ENCODE data around the gene SIK3. TPM values are rescaled to one million over a fixed set of nuclear protein-coding genes. Genes with fewer than 3 reads are reported as not detected.

Gene SIK3
- polyA plus RNA-seq, 1 experiment, result 7.3 TPM

- no peak for TF ChIP-seq CTCF (IDR thresholded peaks at IDR 0.05; ENCODE audit: insufficient read depth, low read depth, low read length)
- POLR2A ChIA-PET, result no interaction called here
- Histone ChIP-seq H3K4me3 (ENCODE audit: low read depth, low read length) (no peak overlapping the region), H3K36me3 (ENCODE audit: control insufficient read depth, insufficient read depth, low read length) (no peaks in the 10 kb centered on the region), H3K27me3 (ENCODE audit: control insufficient read depth, insufficient read depth, low read length) (no peaks in the 10 kb centered on the region)
- CTCF ChIA-PET, result interaction anchor here (1.0 kb wide), 1 partner anchor 156 kb away, joined by 3 read pairs; no protein-coding TSS in a partner anchor
- DNase-seq (ENCODE audit: low read depth), result no peak
Measured at GRCh38 chr11:117081908-117082307, 16.3 kb downstream of the SIK3 start.

- CTCF ChIA-PET, result no interaction called here
- DNase-seq (ENCODE audit: low read depth), result no peak
- POLR2A ChIA-PET, result no interaction called here
- TF ChIP-seq CTCF (IDR thresholded peaks at IDR 0.05; ENCODE audit: insufficient read depth, low read depth, low read length), result no peak
- Histone ChIP-seq H3K36me3 (ENCODE audit: control insufficient read depth, insufficient read depth, low read length) (no peaks in the 10 kb centered on the region), H3K4me3 (ENCODE audit: low read depth, low read length) (no peak overlapping the region), H3K27me3 (ENCODE audit: control insufficient read depth, insufficient read depth, low read length) (no peaks in the 10 kb centered on the region)
Measured at GRCh38 chr11:117080370-117080769, 17.9 kb downstream of the SIK3 start.

GRCh38 chr11:117076941-117077691 is 21.1 kb downstream of the SIK3 start:
- CTCF ChIA-PET, result interaction anchor here (0.8 to 1.2 kb wide), 3 partner anchors 11 to 29 kb away, joined by 3 read pairs; no protein-coding TSS in a partner anchor
- POLR2A ChIA-PET, result no interaction called here
- Histone ChIP-seq H3K27me3 (ENCODE audit: control insufficient read depth, insufficient read depth, low read length) (no peaks in the 10 kb centered on the region), H3K4me3 (ENCODE audit: low read depth, low read length) (no peak overlapping the region), H3K36me3 (ENCODE audit: control insufficient read depth, insufficient read depth, low read length) (no peaks in the 10 kb centered on the region)
- DNase-seq (ENCODE audit: low read depth), result no peak
- TF ChIP-seq CTCF (IDR thresholded peaks at IDR 0.05; ENCODE audit: insufficient read depth, low read depth, low read length), result no peak

- Histone ChIP-seq H3K27me3 (ENCODE audit: control insufficient read depth, insufficient read depth, low read length) (no peaks in the 10 kb centered on the region), H3K4me3 (ENCODE audit: low read depth, low read length) (no peak overlapping the region), H3K36me3 (ENCODE audit: control insufficient read depth, insufficient read depth, low read length) (no peaks in the 10 kb centered on the region)
- ChIA-PET POLR2A (interaction anchor here (0.6 kb wide), 1 partner anchor 247 kb away, joined by 5 read pairs; no protein-coding TSS in a partner anchor), CTCF (no interaction called here)
- TF ChIP-seq CTCF (IDR thresholded peaks at IDR 0.05; ENCODE audit: insufficient read depth, low read depth, low read length), result no peak
- no peak for DNase-seq (ENCODE audit: low read depth)
Measured at GRCh38 chr11:117075186-117075585, 23.0 kb downstream of the SIK3 start.

GRCh38 chr11:117074119-117074518 is 24.1 kb downstream of the SIK3 start:
- no peak for TF ChIP-seq CTCF (IDR thresholded peaks at IDR 0.05; ENCODE audit: insufficient read depth, low read depth, low read length)
- Histone ChIP-seq H3K27me3 (ENCODE audit: control insufficient read depth, insufficient read depth, low read length) (no peaks in the 10 kb centered on the region), H3K36me3 (ENCODE audit: control insufficient read depth, insufficient read depth, low read length) (no peaks in the 10 kb centered on the region), H3K4me3 (ENCODE audit: low read depth, low read length) (no peak overlapping the region)
- ChIA-PET CTCF (interaction anchor here (1.5 kb wide), 1 partner anchor 25 kb away, joined by 5 read pairs; no protein-coding TSS in a partner anchor), POLR2A (no interaction called here)
- DNase-seq (ENCODE audit: low read depth), result no peak

Data from BJ (cell line).